ENCODE results near the gene C12orf42.

DNA sequence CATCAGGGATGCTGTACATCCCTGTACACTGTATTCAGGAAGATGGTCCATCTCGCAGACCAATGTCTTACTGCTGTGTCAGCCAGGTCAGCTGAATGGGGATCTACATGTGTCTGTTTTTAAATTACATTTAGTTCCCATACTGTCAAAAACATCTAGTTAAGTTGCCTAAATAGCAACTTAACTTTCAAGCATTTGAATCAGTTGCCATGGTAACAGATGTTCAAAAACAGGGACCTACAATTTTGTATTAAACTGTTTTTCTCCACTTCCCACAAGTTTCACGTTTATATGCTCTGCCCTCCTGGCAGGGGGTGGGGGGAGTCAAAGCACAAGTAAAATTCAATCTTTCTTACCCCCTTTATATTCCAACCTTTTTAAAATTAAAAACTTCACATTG lies 38.3 kb downstream of the C12orf42 start:
- TF ChIP-seq POLR2A (IDR thresholded peaks at IDR 0.05; ENCODE audit: borderline replicate concordance, extremely low read depth, insufficient read depth, insufficient read length) (no peak), POLR2AphosphoS5 (IDR thresholded peaks at IDR 0.05; ENCODE audit: low read depth, low read length) (no peak), JUND (IDR thresholded peaks at IDR 0.05) (no peak), RAD21 (IDR thresholded peaks at IDR 0.05; ENCODE audit: low read depth) (no peak), SIN3A (IDR thresholded peaks at IDR 0.05; ENCODE audit: low read depth) (no peak)
- TF ChIP-seq, protein P1, sequence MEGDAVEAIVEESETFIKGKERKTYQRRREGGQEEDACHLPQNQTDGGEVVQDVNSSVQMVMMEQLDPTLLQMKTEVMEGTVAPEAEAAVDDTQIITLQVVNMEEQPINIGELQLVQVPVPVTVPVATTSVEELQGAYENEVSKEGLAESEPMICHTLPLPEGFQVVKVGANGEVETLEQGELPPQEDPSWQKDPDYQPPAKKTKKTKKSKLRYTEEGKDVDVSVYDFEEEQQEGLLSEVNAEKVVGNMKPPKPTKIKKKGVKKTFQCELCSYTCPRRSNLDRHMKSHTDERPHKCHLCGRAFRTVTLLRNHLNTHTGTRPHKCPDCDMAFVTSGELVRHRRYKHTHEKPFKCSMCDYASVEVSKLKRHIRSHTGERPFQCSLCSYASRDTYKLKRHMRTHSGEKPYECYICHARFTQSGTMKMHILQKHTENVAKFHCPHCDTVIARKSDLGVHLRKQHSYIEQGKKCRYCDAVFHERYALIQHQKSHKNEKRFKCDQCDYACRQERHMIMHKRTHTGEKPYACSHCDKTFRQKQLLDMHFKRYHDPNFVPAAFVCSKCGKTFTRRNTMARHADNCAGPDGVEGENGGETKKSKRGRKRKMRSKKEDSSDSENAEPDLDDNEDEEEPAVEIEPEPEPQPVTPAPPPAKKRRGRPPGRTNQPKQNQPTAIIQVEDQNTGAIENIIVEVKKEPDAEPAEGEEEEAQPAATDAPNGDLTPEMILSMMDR (IDR thresholded peaks at IDR 0.05 in 2 of 3, conservative IDR thresholded peaks at IDR 0.05 in 1 of 3; ENCODE audit: borderline replicate concordance in 1 of 3, insufficient read depth in 1 of 3, low read depth in 2 of 3, low read length in 2 of 3) = no peak
- TF ChIP-seq, protein P2, sequence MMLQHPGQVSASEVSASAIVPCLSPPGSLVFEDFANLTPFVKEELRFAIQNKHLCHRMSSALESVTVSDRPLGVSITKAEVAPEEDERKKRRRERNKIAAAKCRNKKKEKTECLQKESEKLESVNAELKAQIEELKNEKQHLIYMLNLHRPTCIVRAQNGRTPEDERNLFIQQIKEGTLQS (IDR thresholded peaks at IDR 0.05) = no peak

All from HCT116 (cell line).